ENCODE measurements around the gene BOD1.

The BOD1 gene

DNA sequence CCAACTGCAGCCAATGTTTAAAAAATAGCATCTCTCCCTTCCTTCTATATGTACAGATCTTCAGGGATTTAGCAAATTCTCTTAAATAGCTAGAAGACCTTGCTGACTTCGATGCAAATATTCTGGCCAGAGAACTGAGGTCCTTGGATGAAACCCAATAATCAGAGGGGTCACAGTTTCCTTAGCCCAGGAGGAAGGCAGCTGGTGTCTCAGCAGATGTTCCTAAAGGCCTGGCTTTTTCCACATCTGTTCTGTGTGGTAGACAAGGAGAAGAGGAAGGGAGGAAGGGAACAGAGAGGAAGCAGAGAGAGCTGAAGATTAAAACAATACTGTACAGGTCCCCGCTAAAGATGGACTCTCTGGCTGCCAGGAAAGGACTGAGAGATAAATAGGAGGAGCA is 33.1 kb downstream of the BOD1 start:
- no peaks in the 10 kb centered on the region for H3K27me3 ChIP-seq (replicated peaks; ENCODE audit: control insufficient read depth, insufficient read depth, low read length)
- peaks cover 19% of the 10 kb centered on the region for H3K4me1 ChIP-seq (ENCODE audit: control insufficient read depth, insufficient read depth, low read length)
- H3K4me3 ChIP-seq (ENCODE audit: low read length) = no peak overlapping the region
- H3K9me3 ChIP-seq (ENCODE audit: control insufficient read depth, low read length) = peaks cover 21% of the 10 kb centered on the region
- no peak for DNase-seq (ENCODE audit: low read depth)
- H3K9ac ChIP-seq (ENCODE audit: low read length) = no peak overlapping the region
- H3K36me3 ChIP-seq (ENCODE audit: control insufficient read depth, insufficient read depth, low read length, severe bottlenecking) = no peaks in the 10 kb centered on the region

DNA sequence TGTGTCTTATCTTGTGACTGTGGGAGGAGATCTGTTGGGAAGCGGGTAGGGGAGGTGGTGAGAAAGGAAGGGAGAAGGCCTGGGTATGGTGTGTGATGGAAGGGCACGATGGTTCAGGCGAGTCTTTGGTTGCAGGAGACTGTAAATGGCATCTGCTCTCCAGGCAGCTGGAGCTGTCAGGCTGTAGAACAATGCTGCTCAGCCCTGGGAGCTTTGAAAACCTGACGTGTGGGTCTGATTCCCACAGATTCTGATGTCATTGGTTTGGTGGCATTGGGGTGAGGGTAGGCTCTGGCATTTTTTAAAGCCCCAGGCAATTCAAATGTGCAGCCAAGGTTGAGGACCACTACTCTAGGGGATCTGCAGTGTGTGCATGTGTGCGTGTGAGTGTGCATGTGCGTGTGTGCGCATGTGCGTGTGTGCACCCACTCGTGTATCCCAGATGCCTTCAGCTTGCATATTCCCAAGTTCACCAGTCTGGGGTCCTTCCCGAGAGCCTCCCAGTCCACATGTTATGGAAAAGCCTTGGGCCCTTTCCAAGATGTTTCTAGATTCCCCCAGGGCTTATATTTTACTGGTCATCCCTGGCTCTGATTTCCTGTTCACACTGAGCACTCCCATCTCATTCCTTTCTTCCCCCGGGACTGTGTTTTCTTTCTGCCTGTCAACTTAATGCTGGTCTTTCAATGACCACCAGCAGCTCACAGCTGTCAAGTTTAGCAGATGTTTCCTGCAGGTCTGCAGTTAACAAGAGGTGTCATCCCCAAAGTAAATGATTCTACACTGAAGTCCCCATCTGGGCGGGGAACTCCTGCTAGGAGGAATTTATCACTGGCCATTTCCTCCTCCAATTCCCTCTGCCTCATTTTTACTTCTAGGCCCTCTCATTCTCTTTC is 34.0 kb downstream of the BOD1 start:
- peak; percentile 44 for DNase-seq (ENCODE audit: low read depth)
- H3K9me3 ChIP-seq (ENCODE audit: control insufficient read depth, low read length) = peaks cover 13% of the 10 kb centered on the region
- H3K9ac ChIP-seq (ENCODE audit: low read length) = no peak overlapping the region
- H3K4me3 ChIP-seq (ENCODE audit: low read length) = no peak overlapping the region
- no peaks in the 10 kb centered on the region for H3K27me3 ChIP-seq (replicated peaks; ENCODE audit: control insufficient read depth, insufficient read depth, low read length)
- peaks cover 19% of the 10 kb centered on the region for H3K4me1 ChIP-seq (ENCODE audit: control insufficient read depth, insufficient read depth, low read length)
- H3K36me3 ChIP-seq (ENCODE audit: control insufficient read depth, insufficient read depth, low read length, severe bottlenecking) = no peaks in the 10 kb centered on the region

GRCh38 chr5:173581408-173582215 is 34.8 kb downstream of the BOD1 start:
- Histone ChIP-seq H3K9me3 (ENCODE audit: control insufficient read depth, low read length) (peaks cover 12% of the 10 kb centered on the region), H3K4me1 (ENCODE audit: control insufficient read depth, insufficient read depth, low read length) (peaks cover 19% of the 10 kb centered on the region), H3K9ac (ENCODE audit: low read length) (no peak overlapping the region), H3K4me3 (ENCODE audit: low read length) (no peak overlapping the region), H3K27me3 (replicated peaks; ENCODE audit: control insufficient read depth, insufficient read depth, low read length) (no peaks in the 10 kb centered on the region), H3K36me3 (ENCODE audit: control insufficient read depth, insufficient read depth, low read length, severe bottlenecking) (no peaks in the 10 kb centered on the region)
- peak; percentile 67 for DNase-seq (ENCODE audit: low read depth)

DNA sequence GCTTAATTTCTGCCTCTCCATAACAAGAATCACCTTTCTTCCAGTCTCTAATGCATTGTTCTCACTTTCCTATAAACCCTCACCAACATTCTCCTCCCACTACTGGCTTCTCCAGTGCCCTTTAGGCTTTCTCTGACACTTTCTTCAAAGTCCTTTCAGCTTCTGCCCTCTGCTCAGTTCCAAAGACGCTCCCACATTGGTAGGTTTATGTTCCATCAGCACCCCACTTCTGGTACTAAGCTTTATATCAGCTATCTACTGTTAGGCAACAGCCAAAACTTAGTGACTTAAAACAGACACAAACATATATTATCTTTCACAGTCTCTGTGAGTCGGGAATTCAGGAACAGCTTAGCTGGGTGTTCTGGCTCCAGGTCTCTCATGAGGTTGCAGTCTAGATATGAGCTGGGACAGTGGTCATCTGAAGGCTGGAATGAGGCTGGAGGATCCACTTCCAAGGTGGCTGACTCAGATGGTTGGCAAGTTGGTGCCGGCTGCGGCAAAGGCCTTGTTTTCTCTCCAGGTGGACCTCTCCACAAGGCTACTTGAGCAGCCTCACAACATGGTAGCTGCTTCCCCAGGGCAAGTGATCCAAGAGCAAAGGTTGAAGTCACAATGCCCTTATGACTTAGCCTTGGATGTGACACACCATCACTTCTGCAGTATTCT is 37.4 kb downstream of the BOD1 start:
- H3K9me3 ChIP-seq (ENCODE audit: control insufficient read depth, low read length) = peaks cover 12% of the 10 kb centered on the region
- no peaks in the 10 kb centered on the region for H3K27me3 ChIP-seq (replicated peaks; ENCODE audit: control insufficient read depth, insufficient read depth, low read length)
- no peak for DNase-seq (ENCODE audit: low read depth)
- peaks cover 19% of the 10 kb centered on the region for H3K4me1 ChIP-seq (ENCODE audit: control insufficient read depth, insufficient read depth, low read length)
- H3K36me3 ChIP-seq (ENCODE audit: control insufficient read depth, insufficient read depth, low read length, severe bottlenecking) = no peaks in the 10 kb centered on the region
- no peak overlapping the region for H3K4me3 ChIP-seq (ENCODE audit: low read length)
- H3K9ac ChIP-seq (ENCODE audit: low read length) = no peak overlapping the region

DNA sequence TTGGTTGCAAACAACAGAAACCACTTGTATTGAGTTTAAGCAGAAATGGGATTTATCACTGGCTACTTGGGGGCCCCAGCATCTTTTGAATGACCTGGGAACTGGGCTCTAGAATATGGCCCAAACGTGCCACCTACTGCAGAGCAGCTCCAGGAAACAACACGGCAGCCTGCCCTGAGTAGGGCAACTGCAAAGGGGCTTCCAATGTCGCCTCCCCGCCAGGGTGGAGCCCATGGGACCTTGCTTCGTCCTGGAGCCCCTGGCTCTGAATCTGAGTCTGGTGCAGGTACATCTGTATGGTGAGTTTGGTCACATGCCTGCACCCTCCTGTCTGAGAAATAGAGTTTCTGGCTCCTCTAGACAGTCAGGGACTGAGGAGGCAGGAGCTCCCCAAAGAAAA is 38.6 kb downstream of the BOD1 start:
- Histone ChIP-seq H3K9ac (ENCODE audit: low read length) (no peak overlapping the region), H3K9me3 (ENCODE audit: control insufficient read depth, low read length) (peaks cover 12% of the 10 kb centered on the region), H3K4me1 (ENCODE audit: control insufficient read depth, insufficient read depth, low read length) (peaks cover 13% of the 10 kb centered on the region), H3K4me3 (ENCODE audit: low read length) (no peak overlapping the region), H3K27me3 (replicated peaks; ENCODE audit: control insufficient read depth, insufficient read depth, low read length) (no peaks in the 10 kb centered on the region), H3K36me3 (ENCODE audit: control insufficient read depth, insufficient read depth, low read length, severe bottlenecking) (no peaks in the 10 kb centered on the region)
- DNase-seq (ENCODE audit: low read depth) = no peak

DNA sequence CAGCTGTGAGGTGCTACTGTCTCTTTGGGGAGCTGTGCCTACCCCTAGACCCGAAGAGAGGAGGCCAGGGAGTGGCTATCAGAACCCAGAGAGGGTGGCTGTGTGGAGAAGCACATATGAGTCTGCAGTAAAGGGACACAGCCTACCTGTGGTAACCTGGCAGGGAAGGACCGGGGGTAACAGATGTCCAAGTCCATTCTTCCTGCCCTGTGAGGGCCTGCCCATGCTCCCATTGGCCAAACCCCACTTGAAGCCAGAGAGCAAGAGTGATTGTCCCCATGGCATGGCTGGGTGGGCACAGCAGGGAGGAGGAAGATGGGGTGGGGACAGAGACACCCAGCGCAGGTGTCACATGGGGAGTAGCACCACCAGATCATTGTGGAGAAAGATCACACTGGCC is 39.3 kb downstream of the BOD1 start:
- Histone ChIP-seq H3K4me3 (ENCODE audit: low read length) (no peak overlapping the region), H3K9ac (ENCODE audit: low read length) (no peak overlapping the region), H3K27me3 (replicated peaks; ENCODE audit: control insufficient read depth, insufficient read depth, low read length) (no peaks in the 10 kb centered on the region), H3K4me1 (ENCODE audit: control insufficient read depth, insufficient read depth, low read length) (peaks cover 11% of the 10 kb centered on the region), H3K9me3 (ENCODE audit: control insufficient read depth, low read length) (peaks cover 12% of the 10 kb centered on the region), H3K36me3 (ENCODE audit: control insufficient read depth, insufficient read depth, low read length, severe bottlenecking) (no peaks in the 10 kb centered on the region)
- DNase-seq (ENCODE audit: low read depth) = no peak

DNA sequence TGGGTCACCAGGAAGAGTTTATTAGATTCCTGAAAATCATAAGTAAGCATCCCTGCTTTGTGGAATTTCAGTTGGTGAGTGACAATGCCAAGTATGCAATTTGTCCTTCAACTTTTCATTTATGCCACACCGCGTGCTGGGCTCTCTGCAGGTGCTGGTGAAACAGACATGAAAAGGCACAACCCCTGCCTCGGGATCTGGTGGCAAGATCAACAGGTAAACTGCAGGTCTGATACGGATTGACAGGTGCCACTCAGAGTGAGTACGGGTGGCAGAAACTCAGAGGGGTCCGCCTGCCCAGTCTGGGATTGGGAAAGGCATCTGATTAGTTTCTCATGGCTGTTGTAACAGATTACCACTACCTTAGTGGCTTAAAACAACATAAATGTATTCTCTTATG is 40.5 kb downstream of the BOD1 start:
- Histone ChIP-seq H3K27me3 (replicated peaks; ENCODE audit: control insufficient read depth, insufficient read depth, low read length) (no peaks in the 10 kb centered on the region), H3K9me3 (ENCODE audit: control insufficient read depth, low read length) (peaks cover 12% of the 10 kb centered on the region), H3K4me1 (ENCODE audit: control insufficient read depth, insufficient read depth, low read length) (peaks cover 7% of the 10 kb centered on the region), H3K4me3 (ENCODE audit: low read length) (no peak overlapping the region), H3K36me3 (ENCODE audit: control insufficient read depth, insufficient read depth, low read length, severe bottlenecking) (no peaks in the 10 kb centered on the region), H3K9ac (ENCODE audit: low read length) (no peak overlapping the region)
- no peak for DNase-seq (ENCODE audit: low read depth)

GRCh38 chr5:173574983-173575382 is 41.5 kb downstream of the BOD1 start:
- peaks cover 7% of the 10 kb centered on the region for H3K4me1 ChIP-seq (ENCODE audit: control insufficient read depth, insufficient read depth, low read length)
- no peaks in the 10 kb centered on the region for H3K27me3 ChIP-seq (replicated peaks; ENCODE audit: control insufficient read depth, insufficient read depth, low read length)
- no peak overlapping the region for H3K4me3 ChIP-seq (ENCODE audit: low read length)
- H3K9me3 ChIP-seq (ENCODE audit: control insufficient read depth, low read length) = peaks cover 12% of the 10 kb centered on the region
- no peak for DNase-seq (ENCODE audit: low read depth)
- H3K36me3 ChIP-seq (ENCODE audit: control insufficient read depth, insufficient read depth, low read length, severe bottlenecking) = no peaks in the 10 kb centered on the region
- no peak overlapping the region for H3K9ac ChIP-seq (ENCODE audit: low read length)

GRCh38 chr5:173573126-173573960 is 43.1 kb downstream of the BOD1 start:
- DNase-seq (ENCODE audit: low read depth) = peak; percentile 88
- H3K9ac ChIP-seq (ENCODE audit: low read length) = peak overlapping the region; percentile 27
- peak overlapping the region; percentile 52 for H3K4me3 ChIP-seq (ENCODE audit: low read length)
- peaks cover 7% of the 10 kb centered on the region for H3K4me1 ChIP-seq (ENCODE audit: control insufficient read depth, insufficient read depth, low read length)
- no peaks in the 10 kb centered on the region for H3K36me3 ChIP-seq (ENCODE audit: control insufficient read depth, insufficient read depth, low read length, severe bottlenecking)
- peaks cover 6% of the 10 kb centered on the region for H3K9me3 ChIP-seq (ENCODE audit: control insufficient read depth, low read length)
- H3K27me3 ChIP-seq (replicated peaks; ENCODE audit: control insufficient read depth, insufficient read depth, low read length) = no peaks in the 10 kb centered on the region

GRCh38 chr5:173572431-173573125 is 43.9 kb downstream of the BOD1 start:
- Histone ChIP-seq H3K4me1 (ENCODE audit: control insufficient read depth, insufficient read depth, low read length) (peaks cover 9% of the 10 kb centered on the region), H3K9me3 (ENCODE audit: control insufficient read depth, low read length) (peaks cover 12% of the 10 kb centered on the region), H3K27me3 (replicated peaks; ENCODE audit: control insufficient read depth, insufficient read depth, low read length) (no peaks in the 10 kb centered on the region), H3K4me3 (ENCODE audit: low read length) (peak overlapping the region; percentile 52), H3K9ac (ENCODE audit: low read length) (peak overlapping the region; percentile 27), H3K36me3 (ENCODE audit: control insufficient read depth, insufficient read depth, low read length, severe bottlenecking) (no peaks in the 10 kb centered on the region)
- DNase-seq (ENCODE audit: low read depth) = peak; percentile 14
